Ammon's horn (tissue), 1 donor: ENCODE measurements around the gene PLA2G7.
"Not testable (repeated sequence)": the region's sequence is repeated elsewhere in the genome, so short reads cannot be mapped to it uniquely, and the experiment has no call there.

ENCODE experiments used
- DNase-seq: peaks from one replicate; pipeline ENCODE4 v3.0.0-alpha.2; 2016; ENCODE audit warnings: low spot score

PLA2G7 gene

GRCh38 chr6:46748940-46749503 lies 13.8 kb upstream of the PLA2G7 start:
- no peak for DNase-seq

- no peak for DNase-seq
Measured at GRCh38 chr6:46746696-46747095, 11.5 kb upstream of the PLA2G7 start, which contains the start of gene ANKRD66. TSS of gene ANKRD66 (plus strand) at chr6:46746933. CDS start at chr6:46751949, 5,016 bp downstream.

GRCh38 chr6:46745973-46746372 lies 10.8 kb upstream of the PLA2G7 start:
- DNase-seq: no peak

- not testable (repeated sequence) for DNase-seq
Measured at GRCh38 chr6:46744159-46744725, 9.1 kb upstream of the PLA2G7 start.

- DNase-seq: no peak
Measured at GRCh38 chr6:46743425-46744158, 8.4 kb upstream of the PLA2G7 start.

GRCh38 chr6:46741910-46742309 lies 6.7 kb upstream of the PLA2G7 start:
- no peak for DNase-seq

GRCh38 chr6:46741482-46741881 lies 6.3 kb upstream of the PLA2G7 start:
- no peak for DNase-seq

- no peak for DNase-seq
Measured at GRCh38 chr6:46736906-46737305, 1.7 kb upstream of the PLA2G7 start.

GRCh38 chr6:46735720-46736031 lies 501 bp upstream of the PLA2G7 start:
- peak; percentile 9 for DNase-seq

- no peak for DNase-seq
Measured at GRCh38 chr6:46733341-46733801, 1.8 kb downstream of the PLA2G7 start.

GRCh38 chr6:46730921-46731461 lies 4.2 kb downstream of the PLA2G7 start:
- peak; percentile 5 for DNase-seq

- no peak for DNase-seq
Measured at GRCh38 chr6:46729787-46730326, 5.3 kb downstream of the PLA2G7 start.

- no peak for DNase-seq
Measured at GRCh38 chr6:46720401-46720800, 14.8 kb downstream of the PLA2G7 start.

- DNase-seq: no peak
Measured at GRCh38 chr6:46719099-46719498, 16.1 kb downstream of the PLA2G7 start.

- no peak for DNase-seq
Measured at GRCh38 chr6:46715141-46715540, 20.0 kb downstream of the PLA2G7 start.

GRCh38 chr6:46711491-46711890 lies 23.7 kb downstream of the PLA2G7 start:
- DNase-seq: no peak

- DNase-seq: no peak
Measured at GRCh38 chr6:46706464-46706863, 28.7 kb downstream of the PLA2G7 start.

- DNase-seq: peak; percentile 58
Measured at GRCh38 chr6:46704562-46704961, 30.6 kb downstream of the PLA2G7 start.

GRCh38 chr6:46699970-46700369 lies 35.2 kb downstream of the PLA2G7 start:
- no peak for DNase-seq

GRCh38 chr6:46690911-46691451 lies 44.2 kb downstream of the PLA2G7 start:
- DNase-seq: no peak

GRCh38 chr6:46690141-46690755 lies 44.9 kb downstream of the PLA2G7 start:
- DNase-seq: no peak

- no peak for DNase-seq
Measured at GRCh38 chr6:46689657-46690056, 45.5 kb downstream of the PLA2G7 start.
